ENCODE data around the gene SLC4A4. TPM values are rescaled to one million over a fixed set of nuclear protein-coding genes. Genes with fewer than 3 reads are reported as not detected.

SLC4A4 gene
- total and polyA plus RNA-seq, 2 of the 8 experiments (the other 6 are each of a cell fraction or from before 2014, with no cell fraction given) = 0.67 to 2.8 TPM

- Histone ChIP-seq H2BK15ac (ENCODE audit: low read length) (no peak overlapping the region), H4K5ac (ENCODE audit: insufficient read length, low read depth, low read length) (no peak overlapping the region), H4K20me1 (replicated peaks in 1 of 2; ENCODE audit: control insufficient read depth in 1 of 2, insufficient read depth in 2 of 2, low read length in 2 of 2) (no peaks in the 10 kb centered on the region), H3K27ac (ENCODE audit: low read depth, low read length) (no peak overlapping the region), H3K4me3 (ENCODE audit: extremely low read depth in 1 of 4, insufficient read depth in 2 of 4, low read depth in 3 of 4, low read length in 4 of 4) (no peak overlapping the region), H3K56ac (replicated peaks; ENCODE audit: insufficient read length, low read depth, low read length) (no peak overlapping the region), H3K79me2 (ENCODE audit: control insufficient read depth in 1 of 2, insufficient read depth in 2 of 2, low read length in 2 of 2) (no peaks in the 10 kb centered on the region), H2BK120ac (replicated peaks; ENCODE audit: low read depth, low read length) (no peak overlapping the region), H4K8ac (ENCODE audit: extremely low read depth, insufficient read depth, low read length) (no peak overlapping the region), H3K4me2 (ENCODE audit: insufficient read depth in 1 of 2, low read depth in 2 of 2, low read length in 2 of 2) (no peak overlapping the region), H3K79me1 (ENCODE audit: low read depth, low read length) (no peaks in the 10 kb centered on the region), H2BK12ac (ENCODE audit: low read depth, low read length) (no peak overlapping the region; the same call in 1 of the 2 replicates), H3K4ac (replicated peaks; ENCODE audit: insufficient read length, low read depth, low read length) (no peak overlapping the region), H3K9ac (replicated peaks in 1 of 4; ENCODE audit: extremely low read depth in 1 of 4, low read depth in 3 of 4, low read length in 3 of 4) (no peak overlapping the region), H4K91ac (replicated peaks; ENCODE audit: insufficient read length, low read length) (no peak overlapping the region), H3K18ac (ENCODE audit: extremely low read depth, low read length) (no peak overlapping the region), H3K4me1 (replicated peaks in 1 of 4; ENCODE audit: control insufficient read depth in 3 of 4, insufficient read depth in 4 of 4, low read length in 3 of 4) (peaks cover 0 to 8% (median 1%) of the 10 kb centered on the region in 4 experiments; a peak in 2 of 7 replicates), H3K27me3 (replicated peaks in 1 of 4; ENCODE audit: control insufficient read depth in 3 of 4, extremely low read depth in 1 of 4, insufficient read depth in 3 of 4, low read length in 3 of 4) (no peaks in the 10 kb centered on the region), H3K23me2 (ENCODE audit: low read depth, low read length) (no peaks in the 10 kb centered on the region), H2AK5ac (ENCODE audit: low read depth, low read length) (no peak overlapping the region), H2BK5ac (ENCODE audit: low read depth, low read length) (no peak overlapping the region), H3K23ac (ENCODE audit: insufficient read length) (no peak overlapping the region), H3K36me3 (ENCODE audit: control insufficient read depth in 2 of 4, insufficient read depth in 4 of 4, low read length in 3 of 4) (no peaks in the 10 kb centered on the region), H2AFZ (ENCODE audit: low read length) (no peak overlapping the region), H2BK20ac (ENCODE audit: low read length) (0 out of 2 replicates have a peak overlapping the region, but pooled peaks have one; percentile 53), H3K9me3 (ENCODE audit: insufficient read depth in 2 of 2, low read depth in 1 of 2, low read length in 1 of 2) (no peaks in the 10 kb centered on the region), H3K14ac (ENCODE audit: insufficient read length) (no peak overlapping the region)
- TF ChIP-seq RAD21 (IDR thresholded peaks at IDR 0.05 in 1 of 2, conservative IDR thresholded peaks at IDR 0.05 in 1 of 2; ENCODE audit: low read depth in 2 of 2, low read length in 2 of 2) (no peak), SRF (IDR thresholded peaks at IDR 0.05; ENCODE audit: low read depth, low read length) (no peak), CBX8 (IDR thresholded peaks at IDR 0.05; ENCODE audit: borderline replicate concordance, low read depth, low read length) (no peak), RXRA (IDR thresholded peaks at IDR 0.05; ENCODE audit: insufficient read depth, low read depth, low read length) (no peak), SP2 (IDR thresholded peaks at IDR 0.05; ENCODE audit: low read length) (no peak), TBP (IDR thresholded peaks at IDR 0.05; ENCODE audit: low read depth, low read length) (no peak), SIRT6 (IDR thresholded peaks at IDR 0.05; ENCODE audit: low read length) (no peak), PHF8 (conservative IDR thresholded peaks at IDR 0.05; ENCODE audit: low read depth, low read length) (no peak)
- TF ChIP-seq, protein P1, sequence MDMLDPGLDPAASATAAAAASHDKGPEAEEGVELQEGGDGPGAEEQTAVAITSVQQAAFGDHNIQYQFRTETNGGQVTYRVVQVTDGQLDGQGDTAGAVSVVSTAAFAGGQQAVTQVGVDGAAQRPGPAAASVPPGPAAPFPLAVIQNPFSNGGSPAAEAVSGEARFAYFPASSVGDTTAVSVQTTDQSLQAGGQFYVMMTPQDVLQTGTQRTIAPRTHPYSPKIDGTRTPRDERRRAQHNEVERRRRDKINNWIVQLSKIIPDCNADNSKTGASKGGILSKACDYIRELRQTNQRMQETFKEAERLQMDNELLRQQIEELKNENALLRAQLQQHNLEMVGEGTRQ (IDR thresholded peaks at IDR 0.05; ENCODE audit: low read length) = no peak
- ChIA-PET POLR2A (ENCODE audit: partially characterized antibody) (no interaction called here), CTCF (ENCODE audit: partially characterized antibody) (interaction anchor here (1.0 to 1.2 kb wide), 2 partner anchors 15 to 169 kb away, joined by 3 read pairs; no protein-coding TSS in a partner anchor)
- DNase-seq (ENCODE audit: low read depth in 1 of 2, low spot score in 2 of 2) (no peak), FAIRE-seq (no peak)
- WGBS, 2 experiments (ENCODE audit: extremely low coverage in 1 of 2, insufficient coverage in 1 of 2, insufficient read length in 1 of 2, insufficient replicate concordance in 2 of 2, low coverage in 1 of 2, low lambda C conversion rate in 2 of 2, missing lambda C conversion rate in 1 of 2) = 87% methylated on average over 2 of the region's 2 CpGs; no CpG with 5 or more reads in 1 of the 2 experiments
Observed at GRCh38 chr4:71304289-71304850, 34.5 kb upstream of the SLC4A4 start.

Measured in H1 (cell line).